Small intestine (tissue), 7 donors: ENCODE measurements around the gene GFRA1. TPM values are rescaled to one million over a fixed set of nuclear protein-coding genes. Genes with fewer than 3 reads are reported as not detected.
"Not testable (repeated sequence)": the region's sequence is repeated elsewhere in the genome, so short reads cannot be mapped to it uniquely, and the experiment has no call there.

Source experiments
- DNase-seq, 2 donors: peaks; one replicate each; pipeline versions ENCODE4 v3.0.0 to v3.0.0-alpha.2; 2013
- FAIRE-seq: peaks from 2 replicates; lab custom pipeline; 2012; peaks lifted over from hg19 to GRCh38; lab: Jason Lieb, UNC
- H3K27ac ChIP-seq, 3 donors: one replicate each; pipeline ENCODE4 v1.5.1; 2013; ENCODE audit warnings: low read length in 2 of 3, mild to moderate bottlenecking in 2 of 3, control low read depth in 1 of 3, inconsistent platforms in 1 of 3, low read depth in 1 of 3, moderate library complexity in 1 of 3
- H3K27me3 ChIP-seq, 3 donors: one replicate each; pipeline ENCODE4 v1.6.1; 2013; ENCODE audit warnings: low read length in 3 of 3, inconsistent platforms in 1 of 3; ENCODE audit not compliant: control insufficient read depth in 3 of 3, insufficient read depth in 3 of 3
- H3K36me3 ChIP-seq, 3 donors: one replicate each; pipeline ENCODE4 v1.6.1; 2013; ENCODE audit warnings: low read length in 3 of 3, inconsistent platforms in 1 of 3, low read depth in 1 of 3, mild to moderate bottlenecking in 1 of 3, moderate library complexity in 1 of 3; ENCODE audit not compliant: control insufficient read depth in 3 of 3, insufficient read depth in 2 of 3
- H3K4me1 ChIP-seq, 3 donors: one replicate each; pipeline ENCODE4 v1.6.1; 2013; ENCODE audit warnings: low read length in 2 of 3, inconsistent platforms in 1 of 3, low read depth in 1 of 3, mild to moderate bottlenecking in 1 of 3, moderate library complexity in 1 of 3; ENCODE audit not compliant: control insufficient read depth in 3 of 3, insufficient read depth in 2 of 3
- H3K4me3 ChIP-seq, 3 donors: one replicate each; pipeline ENCODE4 v1.5.1; 2013; ENCODE audit warnings: low read length in 3 of 3, control low read depth in 1 of 3, inconsistent platforms in 1 of 3, low read depth in 1 of 3, mild to moderate bottlenecking in 1 of 3, moderate library complexity in 1 of 3
- H3K9me3 ChIP-seq, 2 donors: one replicate each; pipeline ENCODE4 v1.6.1; 2013; ENCODE audit warnings: low read depth in 1 of 2, low read length in 1 of 2; ENCODE audit not compliant: control insufficient read depth in 2 of 2, insufficient read depth in 1 of 2
- WGBS, 3 donors: extraction: QIAGEN DNeasy Blood & Tissue Kit; methylation state at CpG; one replicate each; pipeline ENCODE4 v1.1.7; 2013; 5-methylcytosine and 5-hydroxymethylcytosine counted together
- polyA plus RNA-seq, 4 donors: library from polyadenylated mRNA; stranded (reverse) in 3 of 4; unstranded in 1 of 4; fragments of 200-250 nt in 3 of 4; fragments of 120-200 nt in 1 of 4; gene quantifications; one replicate each; pipeline versions ENCODE4 v1.2.1 to v1.2.3, GENCODE V29; 2013
- donor health status: healthy with polysubstance abuse.
- donor health status: control.
- donor health status: control.
- donor health status: Bipolar disorder and iron deficiency.
- donor health status: healthy.

GFRA1 gene
- polyA plus RNA-seq, 4 donors = 0.22 to 7.4 (median 1.6) TPM

DNA sequence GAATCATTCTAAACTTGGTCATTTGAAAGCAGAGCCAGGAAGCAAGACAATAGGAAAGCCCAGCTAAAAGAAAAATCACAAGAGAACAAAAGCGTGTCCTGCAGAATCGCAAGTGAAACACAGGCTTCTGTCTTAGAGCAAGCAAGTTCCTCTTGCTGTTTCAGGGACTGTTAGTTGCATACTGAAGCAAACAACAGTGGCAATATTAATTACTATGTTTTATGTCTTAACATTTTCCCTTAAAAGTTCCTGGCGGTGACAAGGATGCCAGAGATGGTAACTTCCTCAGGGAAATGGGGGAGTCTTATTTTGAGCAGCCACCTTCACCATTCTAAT is 217.1 kb downstream of the GFRA1 start:
- WGBS, 3 donors = 85 to 95% (median 88%) methylated on average over 3 of the region's 3 CpGs
- H3K4me3 ChIP-seq = no peak overlapping the region
- H3K27me3 ChIP-seq = no peaks in the 10 kb centered on the region
- H3K36me3 ChIP-seq = no peaks in the 10 kb centered on the region
- H3K4me1 ChIP-seq = no peaks in the 10 kb centered on the region
- no peaks in the 10 kb centered on the region for H3K9me3 ChIP-seq
- no peak overlapping the region for H3K27ac ChIP-seq
- DNase-seq (no peak), FAIRE-seq (no peak)

- no peaks in the 10 kb centered on the region for H3K9me3 ChIP-seq
- no peaks in the 10 kb centered on the region for H3K36me3 ChIP-seq
- DNase-seq (no peak), FAIRE-seq (no peak)
- no peak overlapping the region for H3K4me3 ChIP-seq
- H3K4me1 ChIP-seq = no peaks in the 10 kb centered on the region
- 73 to 74% (median 73%) methylated on average over 14 of the region's 14 CpGs for WGBS, 3 donors
- no peak overlapping the region for H3K27ac ChIP-seq
- no peaks in the 10 kb centered on the region for H3K27me3 ChIP-seq
Measured at GRCh38 chr10:116055252-116055916, 217.6 kb downstream of the GFRA1 start.

DNA sequence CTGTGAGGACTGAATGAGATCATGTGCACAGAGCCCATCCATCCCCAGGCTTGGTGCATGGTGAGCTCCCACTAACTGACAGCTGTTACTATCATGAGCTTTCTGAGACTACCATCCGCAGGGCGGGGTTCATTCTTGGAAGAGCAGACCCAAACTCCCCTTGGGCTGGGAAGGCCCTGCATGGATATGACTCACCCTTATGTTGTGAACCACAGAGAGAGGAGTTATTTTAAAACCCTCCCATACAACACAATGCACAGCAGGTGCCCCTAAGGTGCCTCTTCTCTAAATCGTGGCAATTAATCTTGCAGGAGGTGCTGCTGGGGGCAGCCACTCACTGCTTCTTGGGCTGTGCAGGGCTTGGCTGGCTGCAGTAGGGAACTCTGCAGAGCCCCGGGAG is 219.1 kb downstream of the GFRA1 start:
- WGBS, 3 donors = 70 to 77% (median 75%) methylated on average over 4 of the region's 4 CpGs

DNA sequence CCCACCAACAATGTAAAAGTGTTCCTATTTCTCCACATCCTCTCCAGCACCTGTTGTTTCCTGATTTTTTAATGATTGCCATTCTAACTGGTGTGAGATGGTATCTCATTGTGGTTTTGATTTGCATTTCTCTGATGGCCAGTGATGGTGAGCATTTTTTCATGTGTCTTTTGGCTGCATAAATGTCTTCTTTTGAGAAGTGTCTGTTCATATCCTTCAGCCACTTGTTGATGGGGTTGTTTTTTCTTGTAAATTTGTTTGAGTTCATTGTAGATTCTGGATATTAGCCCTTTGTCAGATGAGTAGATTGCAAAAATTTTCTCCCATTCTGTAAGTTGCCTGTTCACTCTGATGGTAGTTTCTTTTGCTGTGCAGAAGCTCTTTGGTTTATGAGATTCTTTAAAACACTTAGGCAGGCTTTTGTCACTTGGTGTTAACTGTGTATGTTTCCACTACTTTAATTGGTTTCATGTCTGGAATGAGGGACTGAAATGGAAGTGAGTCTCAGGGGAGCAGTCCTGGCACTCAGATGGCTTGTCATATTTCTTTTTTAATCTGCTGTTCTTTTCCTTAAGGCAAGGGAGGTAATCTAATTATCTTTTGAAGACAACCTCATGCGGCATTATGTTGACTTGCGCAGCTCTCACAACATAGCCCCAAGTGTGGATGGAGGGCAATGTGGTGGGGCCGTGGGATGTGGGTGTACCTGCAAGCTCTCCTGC is 219.8 kb downstream of the GFRA1 start:
- H3K9me3 ChIP-seq = not testable (repeated sequence)
- 82 to 92% (median 90%) methylated on average over 3 of the region's 3 CpGs for WGBS, 3 donors

More for the DNA sequence above, 219.1 kb downstream of the GFRA1 start:
- Histone ChIP-seq H3K4me3 (no peak overlapping the region), H3K4me1 (no peaks in the 10 kb centered on the region), H3K27ac (no peak overlapping the region), H3K9me3 (no peaks in the 10 kb centered on the region), H3K36me3 (no peaks in the 10 kb centered on the region), H3K27me3 (no peaks in the 10 kb centered on the region)
- FAIRE-seq = no peak
- DNase-seq = no peak

DNA sequence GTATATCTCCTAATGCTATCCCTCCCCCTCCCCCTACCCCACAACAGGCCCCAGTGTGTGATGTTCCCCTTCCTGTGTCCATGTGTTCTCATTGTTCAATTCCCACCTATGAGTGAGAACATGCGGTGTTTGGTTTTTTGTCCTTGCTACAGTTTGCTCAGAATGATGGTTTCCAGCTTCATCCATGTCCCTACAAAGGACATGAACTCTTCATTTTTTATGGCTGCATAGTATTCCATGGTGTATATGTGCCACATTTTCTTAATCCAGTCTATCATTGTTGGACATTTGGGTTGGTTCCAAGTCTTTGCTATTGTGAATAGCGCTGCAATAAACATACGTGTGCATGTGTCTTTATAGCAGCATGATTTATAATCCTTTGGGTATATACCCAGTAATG is 220.5 kb downstream of the GFRA1 start:
- FAIRE-seq, H3K36me3 ChIP-seq, H3K4me3 ChIP-seq, DNase-seq, H3K9me3 ChIP-seq, H3K27me3 ChIP-seq, H3K27ac ChIP-seq, H3K4me1 ChIP-seq: not testable (repeated sequence)
- WGBS, 3 donors = 88 to 100% (median 100%) methylated on average over 1 of the region's 3 CpGs

More for the DNA sequence above, 219.8 kb downstream of the GFRA1 start:
- H3K4me3 ChIP-seq, H3K27me3 ChIP-seq, H3K27ac ChIP-seq, DNase-seq, FAIRE-seq, H3K36me3 ChIP-seq, H3K4me1 ChIP-seq: not testable (repeated sequence)

DNA sequence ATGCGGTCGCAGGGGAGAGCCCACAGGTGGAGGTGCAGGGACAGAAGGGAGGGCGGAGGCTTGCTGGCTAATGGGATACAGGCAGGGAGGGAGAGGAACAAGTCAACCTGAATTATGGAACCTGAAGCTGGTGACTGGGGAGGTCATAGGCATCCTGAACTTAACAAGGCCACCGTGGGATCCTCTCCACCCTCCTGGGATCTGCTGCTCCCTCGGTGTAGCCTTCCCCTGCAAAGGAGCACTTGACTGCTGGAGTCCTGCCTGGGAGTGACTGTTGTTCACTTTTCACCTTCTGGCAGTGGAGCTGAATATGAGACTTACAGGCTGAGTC is 223.1 kb downstream of the GFRA1 start:
- Histone ChIP-seq H3K27me3 (no peaks in the 10 kb centered on the region), H3K36me3 (no peaks in the 10 kb centered on the region), H3K9me3 (no peaks in the 10 kb centered on the region), H3K27ac (no peak overlapping the region), H3K4me1 (no peaks in the 10 kb centered on the region), H3K4me3 (no peak overlapping the region)
- no peak for FAIRE-seq
- no peak for DNase-seq
- 73 to 81% (median 78%) methylated on average over 4 to 5 of the region's 5 CpGs for WGBS, 3 donors

GRCh38 chr10:116049158-116049973 is 223.6 kb downstream of the GFRA1 start:
- Histone ChIP-seq H3K9me3 (no peaks in the 10 kb centered on the region), H3K36me3 (no peaks in the 10 kb centered on the region), H3K4me3 (no peak overlapping the region), H3K27ac (no peak overlapping the region), H3K27me3 (no peaks in the 10 kb centered on the region), H3K4me1 (no peaks in the 10 kb centered on the region)
- WGBS, 3 donors = 71 to 75% (median 73%) methylated on average over 10 of the region's 10 CpGs
- DNase-seq (no peak), FAIRE-seq (no peak)
